H9 (cell line): ENCODE measurements around the gene BEST3. TPM values are rescaled to one million over a fixed set of nuclear protein-coding genes. Genes with fewer than 3 reads are reported as not detected.

Experiments used
- DNase-seq: peaks from one replicate; pipeline ENCODE4 v3.0.0-alpha.2; 2017
- H2AFZ ChIP-seq: one replicate; pipeline ENCODE4 v1.6.1; 2013; ENCODE audit warnings: mild to moderate bottlenecking, low read length, control low read depth, moderate library complexity
- H2AK5ac ChIP-seq: 2 replicates; pipeline ENCODE4 v1.6.1; 2013; ENCODE audit warnings: low read length, control low read depth, mixed read lengths; ENCODE audit not compliant: insufficient read length
- H2BK120ac ChIP-seq: one replicate; pipeline ENCODE4 v1.6.1; 2013; ENCODE audit warnings: low read depth, mild to moderate bottlenecking, low read length, control low read depth, inconsistent platforms; ENCODE audit not compliant: poor library complexity, severe bottlenecking
- H2BK12ac ChIP-seq: 2 replicates; pipeline ENCODE4 v1.6.1; 2013; ENCODE audit warnings: low read length, control low read depth, mixed read lengths, low read depth; ENCODE audit not compliant: insufficient read length
- H2BK15ac ChIP-seq: 2 replicates; pipeline ENCODE4 v1.6.1; 2013; ENCODE audit warnings: low read depth, low read length, control low read depth
- H2BK20ac ChIP-seq: one replicate; pipeline ENCODE4 v1.6.1; 2013; ENCODE audit warnings: low read depth, mild to moderate bottlenecking, low read length, control low read depth, inconsistent platforms; ENCODE audit not compliant: poor library complexity, severe bottlenecking
- H2BK5ac ChIP-seq: 2 replicates; pipeline ENCODE4 v1.6.1; 2013; ENCODE audit warnings: low read length, control low read depth, mixed read lengths; ENCODE audit not compliant: insufficient read length
- H3K14ac ChIP-seq: 2 replicates; pipeline ENCODE4 v1.6.1; 2013; ENCODE audit warnings: low read length, control low read depth; ENCODE audit not compliant: insufficient read depth
- H3K18ac ChIP-seq: 2 replicates; pipeline ENCODE4 v1.6.1; 2013; ENCODE audit warnings: low read depth, mild to moderate bottlenecking, mixed read lengths, low read length, control low read depth; ENCODE audit not compliant: insufficient read length
- H3K23ac ChIP-seq: 2 replicates; pipeline ENCODE4 v1.6.1; 2013; ENCODE audit warnings: low read length, control low read depth, mixed read lengths, low read depth; ENCODE audit not compliant: insufficient read length
- H3K23me2 ChIP-seq: 2 replicates; pipeline ENCODE4 v1.6.1; 2013; ENCODE audit warnings: low read depth, mild to moderate bottlenecking, mixed read lengths, low read length, control low read depth; ENCODE audit not compliant: insufficient read length, poor library complexity, severe bottlenecking
- H3K27ac ChIP-seq: 2 replicates; pipeline ENCODE4 v1.5.1; 2013; ENCODE audit warnings: low read length, control low read depth, mixed read lengths, low read depth; ENCODE audit not compliant: insufficient read length
- H3K27me3 ChIP-seq: 2 replicates; pipeline ENCODE4 v1.6.1; 2013; ENCODE audit warnings: low read length, control low read depth, inconsistent platforms; ENCODE audit not compliant: insufficient read depth
- H3K4ac ChIP-seq: 2 replicates; pipeline ENCODE4 v1.6.1; 2013; ENCODE audit warnings: low read depth, mild to moderate bottlenecking, control low read depth, inconsistent platforms, low read length, moderate library complexity
- H3K4me1 ChIP-seq: 2 replicates; pipeline ENCODE4 v1.6.1; 2013; ENCODE audit warnings: low read length, control low read depth, inconsistent platforms; ENCODE audit not compliant: insufficient read depth
- H3K4me2 ChIP-seq: 2 replicates; pipeline ENCODE4 v1.6.1; 2013; ENCODE audit warnings: low read length, control low read depth, mixed read lengths; ENCODE audit not compliant: insufficient read length, insufficient read depth
- H3K56ac ChIP-seq: 2 replicates; pipeline ENCODE4 v1.6.1; 2013; ENCODE audit warnings: low read depth, mild to moderate bottlenecking, mixed read lengths, low read length, control low read depth; ENCODE audit not compliant: insufficient read length
- H3K79me1 ChIP-seq: 2 replicates; pipeline ENCODE4 v1.6.1; 2013; ENCODE audit warnings: low read depth, mild to moderate bottlenecking, moderate library complexity, low read length, control low read depth, inconsistent platforms; ENCODE audit not compliant: insufficient read depth, poor library complexity, severe bottlenecking
- H3K79me2 ChIP-seq: 2 replicates; pipeline ENCODE4 v1.6.1; 2013; ENCODE audit warnings: low read length, control low read depth, inconsistent platforms; ENCODE audit not compliant: insufficient read depth
- H3K9ac ChIP-seq: 2 replicates; pipeline ENCODE4 v1.6.1; 2013; ENCODE audit warnings: low read length, control low read depth, mixed read lengths; ENCODE audit not compliant: insufficient read length; ENCODE audit errors: extremely low read depth
- H3K9me3 ChIP-seq: one replicate; pipeline ENCODE4 v1.6.1; 2013; ENCODE audit warnings: low read depth, low read length, inconsistent platforms; ENCODE audit not compliant: control insufficient read depth
- H3T11ph ChIP-seq: one replicate; pipeline ENCODE4 v1.6.1; 2013; ENCODE audit warnings: mild to moderate bottlenecking, low read length, control low read depth, inconsistent platforms
- H4K20me1 ChIP-seq: one replicate; pipeline ENCODE4 v1.6.1; 2013; ENCODE audit not compliant: control insufficient read depth, insufficient read length, insufficient read depth
- H4K5ac ChIP-seq: 2 replicates; pipeline ENCODE4 v1.6.1; 2013; ENCODE audit warnings: low read depth, mild to moderate bottlenecking, mixed read lengths, low read length, control low read depth; ENCODE audit not compliant: insufficient read length
- H4K8ac ChIP-seq: replicated peaks from 2 replicates; pipeline ENCODE4 v1.6.1; 2013; ENCODE audit warnings: low read length, control low read depth, mixed read lengths, low read depth; ENCODE audit not compliant: insufficient read length
- H4K91ac ChIP-seq: 2 replicates; pipeline ENCODE4 v1.6.1; 2013; ENCODE audit warnings: low read depth, mild to moderate bottlenecking, moderate library complexity, mixed read lengths, low read length, control low read depth; ENCODE audit not compliant: insufficient read length
- H3K27ac Mint-ChIP-seq, 3 experiments: 2 replicates in 2 of 3; 3 replicates in 1 of 3; pipeline ENCODE4 v1.8.0; 2020 to 2021; ENCODE audit warnings: mixed read lengths in 3 of 3, mild to moderate bottlenecking in 1 of 3, moderate library complexity in 1 of 3
- H3K27me3 Mint-ChIP-seq: 2 replicates; pipeline ENCODE4 v1.8.0; 2021; ENCODE audit warnings: low read depth, mild to moderate bottlenecking, moderate library complexity, mixed read lengths
- H3K36me3 Mint-ChIP-seq, 3 experiments: 2 replicates in 2 of 3; 3 replicates in 1 of 3; pipeline ENCODE4 v1.8.0; 2020 to 2021; ENCODE audit warnings: low read depth in 3 of 3, mixed read lengths in 3 of 3; ENCODE audit not compliant: insufficient read depth in 1 of 3
- H3K4me1 Mint-ChIP-seq, 2 experiments: 2 replicates each; pipeline ENCODE4 v1.8.0; 2020; ENCODE audit warnings: mixed read lengths in 2 of 2
- H3K4me3 Mint-ChIP-seq, 2 experiments: 2 replicates in 1 of 2; 3 replicates in 1 of 2; pipeline ENCODE4 v1.8.0; 2020 to 2021; ENCODE audit warnings: mild to moderate bottlenecking in 2 of 2, mixed read lengths in 2 of 2, moderate library complexity in 1 of 2
- H3K9me3 Mint-ChIP-seq, 2 experiments: 2 replicates in 1 of 2; 3 replicates in 1 of 2; pipeline ENCODE4 v1.8.0; 2020; ENCODE audit warnings: mild to moderate bottlenecking in 2 of 2, mixed read lengths in 2 of 2, moderate library complexity in 1 of 2
- CTCF ChIP-seq: fragments of 200-600 bp; sonication (generic); conservative IDR thresholded peaks from 3 replicates; pipeline ENCODE4 v1.8.0; 2021; ENCODE audit warnings: antibody characterized with exemption, mild to moderate bottlenecking
- WGBS: extraction: QIAGEN DNeasy Blood & Tissue Kit; methylation state at CpG from one replicate; pipeline ENCODE4 v1.1.7; 2013; ENCODE audit warnings: missing lambda C conversion rate, low lambda C conversion rate, mixed read lengths; ENCODE audit not compliant: insufficient read length; ENCODE audit errors: extremely low coverage; 5-methylcytosine and 5-hydroxymethylcytosine counted together
- total RNA-seq: library from RNA; stranded (reverse); gene quantifications from 2 replicates; pipeline ENCODE4 v1.2.1, GENCODE V29; 2021

The BEST3 gene
- total RNA-seq, 1 experiment from 2014 or later = 0.42 TPM

GRCh38 chr12:69732088-69732487 lies 33.0 kb upstream of the BEST3 start:
- no peak overlapping the region for H2BK20ac ChIP-seq
- H3K27me3 ChIP-seq = no peaks in the 10 kb centered on the region; the same call in 1 of the 2 replicates
- no peaks in the 10 kb centered on the region for H3K23me2 ChIP-seq
- no peaks in the 10 kb centered on the region for H4K20me1 ChIP-seq
- no peaks in the 10 kb centered on the region for H3K4me1 Mint-ChIP-seq
- no peaks in the 10 kb centered on the region for H3K79me1 ChIP-seq
- no peak overlapping the region for H4K5ac ChIP-seq
- no peak overlapping the region for H3K4me2 ChIP-seq
- no peaks in the 10 kb centered on the region for H3K79me2 ChIP-seq
- no peaks in the 10 kb centered on the region for H3K4me1 ChIP-seq
- H3K9ac ChIP-seq = no peak overlapping the region
- H3T11ph ChIP-seq = no peak overlapping the region
- TF ChIP-seq CTCF = no peak
- H2BK15ac ChIP-seq = no peak overlapping the region
- no peak overlapping the region for H3K23ac ChIP-seq
- H3K27ac ChIP-seq = no peak overlapping the region
- H2BK120ac ChIP-seq = no peak overlapping the region
- no peak overlapping the region for H2AFZ ChIP-seq
- H4K8ac ChIP-seq = no peak overlapping the region
- H3K56ac ChIP-seq = no peak overlapping the region
- no peak overlapping the region for H2BK5ac ChIP-seq
- DNase-seq = no peak
- H3K4me3 Mint-ChIP-seq = no peak overlapping the region
- H3K9me3 ChIP-seq = no peaks in the 10 kb centered on the region
- H3K9me3 Mint-ChIP-seq = no peaks in the 10 kb centered on the region
- WGBS = no CpG with 5 or more reads among the region's 1 CpG
- no peak overlapping the region for H3K27ac Mint-ChIP-seq
- no peaks in the 10 kb centered on the region for H3K36me3 Mint-ChIP-seq
- no peak overlapping the region for H3K18ac ChIP-seq
- H4K91ac ChIP-seq = no peak overlapping the region
- no peak overlapping the region for H2BK12ac ChIP-seq
- no peak overlapping the region for H2AK5ac ChIP-seq
- no peak overlapping the region for H3K14ac ChIP-seq
- no peak overlapping the region for H3K4ac ChIP-seq
- peaks cover 13% of the 10 kb centered on the region for H3K27me3 Mint-ChIP-seq
